OCI-LY7 (cell line): ENCODE measurements around the gene AKR1A1.

ENCODE experiments used
- CTCF ChIP-seq: fragments of 200-600 bp; sonication (generic); conservative IDR thresholded peaks from 2 replicates; pipeline ENCODE4 v1.5.1; 2014; ENCODE audit warnings: mild to moderate bottlenecking, antibody characterized with exemption, low read length, moderate library complexity, mixed read lengths
- EZH2phosphoT487 ChIP-seq: fragments of 200-600 bp; sonication (generic); IDR thresholded peaks from 2 replicates; pipeline ENCODE4 v1.6.1; 2018; ENCODE audit warnings: low read depth, borderline replicate concordance, mild to moderate bottlenecking, mixed run types, antibody characterized with exemption, low read length, moderate library complexity, mixed read lengths

GRCh38 chr1:45536886-45537285 lies 13.7 kb upstream of the AKR1A1 start:
- TF ChIP-seq CTCF (no peak), EZH2phosphoT487 (no peak)
